Subcutaneous adipose tissue (tissue), 4 donors: Measurements from ENCODE around the gene RADIL. TPM values are rescaled to one million over a fixed set of nuclear protein-coding genes. Genes with fewer than 3 reads are reported as not detected.

ENCODE experiments used
- CTCF ChIP-seq: fragments of 450-650 bp; IDR thresholded peaks from one replicate; pipeline ENCODE4 v1.5.1; 2016; ENCODE audit warnings: low read depth, mild to moderate bottlenecking, control low read depth, antibody characterized with exemption, moderate library complexity
- total RNA-seq, 4 donors: library from RNA; depleted of rRNA; stranded (reverse); fragments of >200 nt; gene quantifications; one replicate each; pipeline ENCODE4 v1.1.0, GENCODE V29; 2016

Gene RADIL
- 1 to 10 TPM; 5.4 to 7.7 (median 6.3) TPM for total RNA-seq

GRCh38 chr7:4883372-4884144, at the start of gene RADIL:
TSS of gene RADIL (minus strand) at chr7:4883716. CDS start at chr7:4878139, 5,577 bp downstream.
- no peak for TF ChIP-seq CTCF

- no peak for TF ChIP-seq CTCF
Observed at GRCh38 chr7:4931943-4932342, 48.4 kb upstream of the RADIL start.

GRCh38 chr7:4929005-4929404, 45.5 kb upstream of the RADIL start:
- no peak for TF ChIP-seq CTCF

GRCh38 chr7:4928445-4928844, 44.9 kb upstream of the RADIL start:
- no peak for TF ChIP-seq CTCF

- TF ChIP-seq CTCF: no peak
Observed at GRCh38 chr7:4919969-4920766, 36.7 kb upstream of the RADIL start.

GRCh38 chr7:4916113-4916512, 32.6 kb upstream of the RADIL start:
- no peak for TF ChIP-seq CTCF

GRCh38 chr7:4911111-4911828, 27.8 kb upstream of the RADIL start:
- TF ChIP-seq CTCF: no peak
